H9 (cell line): ENCODE measurements around the gene TSTD2. TPM values are rescaled to one million over a fixed set of nuclear protein-coding genes. Genes with fewer than 3 reads are reported as not detected.

Experiments used
- DNase-seq: peaks from one replicate; pipeline ENCODE4 v3.0.0-alpha.2; 2017
- H2AFZ ChIP-seq: one replicate; pipeline ENCODE4 v1.6.1; 2013; ENCODE audit warnings: mild to moderate bottlenecking, low read length, control low read depth, moderate library complexity
- H2AK5ac ChIP-seq: 2 replicates; pipeline ENCODE4 v1.6.1; 2013; ENCODE audit warnings: low read length, control low read depth, mixed read lengths; ENCODE audit not compliant: insufficient read length
- H2BK120ac ChIP-seq: one replicate; pipeline ENCODE4 v1.6.1; 2013; ENCODE audit warnings: low read depth, mild to moderate bottlenecking, low read length, control low read depth, inconsistent platforms; ENCODE audit not compliant: poor library complexity, severe bottlenecking
- H2BK12ac ChIP-seq: 2 replicates; pipeline ENCODE4 v1.6.1; 2013; ENCODE audit warnings: low read length, control low read depth, mixed read lengths, low read depth; ENCODE audit not compliant: insufficient read length
- H2BK15ac ChIP-seq: 2 replicates; pipeline ENCODE4 v1.6.1; 2013; ENCODE audit warnings: low read depth, low read length, control low read depth
- H2BK20ac ChIP-seq: one replicate; pipeline ENCODE4 v1.6.1; 2013; ENCODE audit warnings: low read depth, mild to moderate bottlenecking, low read length, control low read depth, inconsistent platforms; ENCODE audit not compliant: poor library complexity, severe bottlenecking
- H2BK5ac ChIP-seq: 2 replicates; pipeline ENCODE4 v1.6.1; 2013; ENCODE audit warnings: low read length, control low read depth, mixed read lengths; ENCODE audit not compliant: insufficient read length
- H3K14ac ChIP-seq: 2 replicates; pipeline ENCODE4 v1.6.1; 2013; ENCODE audit warnings: low read length, control low read depth; ENCODE audit not compliant: insufficient read depth
- H3K18ac ChIP-seq: 2 replicates; pipeline ENCODE4 v1.6.1; 2013; ENCODE audit warnings: low read depth, mild to moderate bottlenecking, mixed read lengths, low read length, control low read depth; ENCODE audit not compliant: insufficient read length
- H3K23ac ChIP-seq: 2 replicates; pipeline ENCODE4 v1.6.1; 2013; ENCODE audit warnings: low read length, control low read depth, mixed read lengths, low read depth; ENCODE audit not compliant: insufficient read length
- H3K23me2 ChIP-seq: 2 replicates; pipeline ENCODE4 v1.6.1; 2013; ENCODE audit warnings: low read depth, mild to moderate bottlenecking, mixed read lengths, low read length, control low read depth; ENCODE audit not compliant: insufficient read length, poor library complexity, severe bottlenecking
- H3K27ac ChIP-seq: 2 replicates; pipeline ENCODE4 v1.5.1; 2013; ENCODE audit warnings: low read length, control low read depth, mixed read lengths, low read depth; ENCODE audit not compliant: insufficient read length
- H3K27me3 ChIP-seq: 2 replicates; pipeline ENCODE4 v1.6.1; 2013; ENCODE audit warnings: low read length, control low read depth, inconsistent platforms; ENCODE audit not compliant: insufficient read depth
- H3K4ac ChIP-seq: 2 replicates; pipeline ENCODE4 v1.6.1; 2013; ENCODE audit warnings: low read depth, mild to moderate bottlenecking, control low read depth, inconsistent platforms, low read length, moderate library complexity
- H3K4me1 ChIP-seq: 2 replicates; pipeline ENCODE4 v1.6.1; 2013; ENCODE audit warnings: low read length, control low read depth, inconsistent platforms; ENCODE audit not compliant: insufficient read depth
- H3K4me2 ChIP-seq: 2 replicates; pipeline ENCODE4 v1.6.1; 2013; ENCODE audit warnings: low read length, control low read depth, mixed read lengths; ENCODE audit not compliant: insufficient read length, insufficient read depth
- H3K56ac ChIP-seq: 2 replicates; pipeline ENCODE4 v1.6.1; 2013; ENCODE audit warnings: low read depth, mild to moderate bottlenecking, mixed read lengths, low read length, control low read depth; ENCODE audit not compliant: insufficient read length
- H3K79me1 ChIP-seq: 2 replicates; pipeline ENCODE4 v1.6.1; 2013; ENCODE audit warnings: low read depth, mild to moderate bottlenecking, moderate library complexity, low read length, control low read depth, inconsistent platforms; ENCODE audit not compliant: insufficient read depth, poor library complexity, severe bottlenecking
- H3K79me2 ChIP-seq: 2 replicates; pipeline ENCODE4 v1.6.1; 2013; ENCODE audit warnings: low read length, control low read depth, inconsistent platforms; ENCODE audit not compliant: insufficient read depth
- H3K9ac ChIP-seq: 2 replicates; pipeline ENCODE4 v1.6.1; 2013; ENCODE audit warnings: low read length, control low read depth, mixed read lengths; ENCODE audit not compliant: insufficient read length; ENCODE audit errors: extremely low read depth
- H3K9me3 ChIP-seq: one replicate; pipeline ENCODE4 v1.6.1; 2013; ENCODE audit warnings: low read depth, low read length, inconsistent platforms; ENCODE audit not compliant: control insufficient read depth
- H3T11ph ChIP-seq: one replicate; pipeline ENCODE4 v1.6.1; 2013; ENCODE audit warnings: mild to moderate bottlenecking, low read length, control low read depth, inconsistent platforms
- H4K20me1 ChIP-seq: one replicate; pipeline ENCODE4 v1.6.1; 2013; ENCODE audit not compliant: control insufficient read depth, insufficient read length, insufficient read depth
- H4K5ac ChIP-seq: 2 replicates; pipeline ENCODE4 v1.6.1; 2013; ENCODE audit warnings: low read depth, mild to moderate bottlenecking, mixed read lengths, low read length, control low read depth; ENCODE audit not compliant: insufficient read length
- H4K8ac ChIP-seq: replicated peaks from 2 replicates; pipeline ENCODE4 v1.6.1; 2013; ENCODE audit warnings: low read length, control low read depth, mixed read lengths, low read depth; ENCODE audit not compliant: insufficient read length
- H4K91ac ChIP-seq: 2 replicates; pipeline ENCODE4 v1.6.1; 2013; ENCODE audit warnings: low read depth, mild to moderate bottlenecking, moderate library complexity, mixed read lengths, low read length, control low read depth; ENCODE audit not compliant: insufficient read length
- H3K27ac Mint-ChIP-seq, 3 experiments: 2 replicates in 2 of 3; 3 replicates in 1 of 3; pipeline ENCODE4 v1.8.0; 2020 to 2021; ENCODE audit warnings: mixed read lengths in 3 of 3, mild to moderate bottlenecking in 1 of 3, moderate library complexity in 1 of 3
- H3K27me3 Mint-ChIP-seq: 2 replicates; pipeline ENCODE4 v1.8.0; 2021; ENCODE audit warnings: low read depth, mild to moderate bottlenecking, moderate library complexity, mixed read lengths
- H3K36me3 Mint-ChIP-seq, 3 experiments: 2 replicates in 2 of 3; 3 replicates in 1 of 3; pipeline ENCODE4 v1.8.0; 2020 to 2021; ENCODE audit warnings: low read depth in 3 of 3, mixed read lengths in 3 of 3; ENCODE audit not compliant: insufficient read depth in 1 of 3
- H3K4me1 Mint-ChIP-seq, 2 experiments: 2 replicates each; pipeline ENCODE4 v1.8.0; 2020; ENCODE audit warnings: mixed read lengths in 2 of 2
- H3K4me3 Mint-ChIP-seq, 2 experiments: 2 replicates in 1 of 2; 3 replicates in 1 of 2; pipeline ENCODE4 v1.8.0; 2020 to 2021; ENCODE audit warnings: mild to moderate bottlenecking in 2 of 2, mixed read lengths in 2 of 2, moderate library complexity in 1 of 2
- H3K9me3 Mint-ChIP-seq, 2 experiments: 2 replicates in 1 of 2; 3 replicates in 1 of 2; pipeline ENCODE4 v1.8.0; 2020; ENCODE audit warnings: mild to moderate bottlenecking in 2 of 2, mixed read lengths in 2 of 2, moderate library complexity in 1 of 2
- CTCF ChIP-seq: fragments of 200-600 bp; sonication (generic); conservative IDR thresholded peaks from 3 replicates; pipeline ENCODE4 v1.8.0; 2021; ENCODE audit warnings: antibody characterized with exemption, mild to moderate bottlenecking
- WGBS: extraction: QIAGEN DNeasy Blood & Tissue Kit; methylation state at CpG from one replicate; pipeline ENCODE4 v1.1.7; 2013; ENCODE audit warnings: missing lambda C conversion rate, low lambda C conversion rate, mixed read lengths; ENCODE audit not compliant: insufficient read length; ENCODE audit errors: extremely low coverage; 5-methylcytosine and 5-hydroxymethylcytosine counted together
- total RNA-seq: library from RNA; stranded (reverse); gene quantifications from 2 replicates; pipeline ENCODE4 v1.2.1, GENCODE V29; 2021

TSTD2 gene
- total RNA-seq, 1 experiment from 2014 or later = 23.5 TPM

GRCh38 chr9:97573482-97574073, 59.6 kb downstream of the TSTD2 start:
- no peak for TF ChIP-seq CTCF

More at GRCh38 chr9:97573482-97574073, 59.6 kb downstream of the TSTD2 start:
- H3K36me3 Mint-ChIP-seq = no peaks in the 10 kb centered on the region
- H3K4me1 Mint-ChIP-seq = no peaks in the 10 kb centered on the region; a peak in 1 of 4 replicates
- no peak overlapping the region for H2AFZ ChIP-seq
- no peaks in the 10 kb centered on the region for H3K79me2 ChIP-seq
- H3K9me3 ChIP-seq = no peaks in the 10 kb centered on the region
- H3K4me2 ChIP-seq = no peak overlapping the region
- H3K18ac ChIP-seq = no peak overlapping the region
- H3K9me3 Mint-ChIP-seq = no peaks in the 10 kb centered on the region
- no peak overlapping the region for H2BK5ac ChIP-seq
- no peak overlapping the region for H2BK20ac ChIP-seq
- H4K20me1 ChIP-seq = no peaks in the 10 kb centered on the region
- H2BK15ac ChIP-seq = no peak overlapping the region
- no peaks in the 10 kb centered on the region for H3K79me1 ChIP-seq
- no peak overlapping the region for H3K9ac ChIP-seq
- H3K4ac ChIP-seq = no peak overlapping the region
- WGBS = no CpG with 5 or more reads among the region's 5 CpGs
- H4K5ac ChIP-seq = no peak overlapping the region
- no peak overlapping the region for H2BK120ac ChIP-seq
- no peak for DNase-seq
- no peak overlapping the region for H3K14ac ChIP-seq
- H3K4me1 ChIP-seq = no peaks in the 10 kb centered on the region
- H4K8ac ChIP-seq = no peak overlapping the region
- H3K27ac ChIP-seq = no peak overlapping the region
- H3K27me3 ChIP-seq = no peaks in the 10 kb centered on the region
- H3K27me3 Mint-ChIP-seq = peaks cover 4% of the 10 kb centered on the region
- H3K23me2 ChIP-seq = no peaks in the 10 kb centered on the region
- no peak overlapping the region for H2AK5ac ChIP-seq
- H2BK12ac ChIP-seq = no peak overlapping the region
- no peak overlapping the region for H3K23ac ChIP-seq
- H3K56ac ChIP-seq = no peak overlapping the region
- no peak overlapping the region; a peak in 1 of 7 replicates for H3K27ac Mint-ChIP-seq
- H4K91ac ChIP-seq = no peak overlapping the region
- H3K4me3 Mint-ChIP-seq = no peak overlapping the region
- H3T11ph ChIP-seq = no peak overlapping the region
